T-helper 2 cell treated with Interferon-gamma antibody and Interleukin-4, amounts not matched to agents 5 μg/mL and 100 μg/mL, for 36 hours (primary cell): ENCODE measurements around the gene KNCN.

Experiments
- DNase-seq: peaks from one replicate; pipeline ENCODE4 v3.0.0; 2021; ENCODE audit warnings: low spot score
- H3K27ac Mint-ChIP-seq: one replicate; pipeline ENCODE4 v1.8.0; 2021; ENCODE audit warnings: mild to moderate bottlenecking, mixed read lengths
- H3K27me3 Mint-ChIP-seq: one replicate; pipeline ENCODE4 v1.8.0; 2021; ENCODE audit warnings: low read depth, mixed read lengths
- H3K36me3 Mint-ChIP-seq: one replicate; pipeline ENCODE4 v1.8.0; 2021; ENCODE audit warnings: low read depth, mixed read lengths
- H3K4me1 Mint-ChIP-seq: one replicate; pipeline ENCODE4 v1.8.0; 2021; ENCODE audit warnings: low read depth, mixed read lengths
- H3K4me3 Mint-ChIP-seq: one replicate; pipeline ENCODE4 v1.8.0; 2022; ENCODE audit warnings: mild to moderate bottlenecking, moderate library complexity, mixed read lengths
- H3K9me3 Mint-ChIP-seq: one replicate; pipeline ENCODE4 v1.8.0; 2021; ENCODE audit warnings: mixed read lengths

Gene KNCN

GRCh38 chr1:46520063-46520911, 31.2 kb downstream of the KNCN start:
- no peaks in the 10 kb centered on the region for H3K9me3 Mint-ChIP-seq
- peaks cover 23% of the 10 kb centered on the region for H3K27me3 Mint-ChIP-seq
- no peaks in the 10 kb centered on the region for H3K36me3 Mint-ChIP-seq
- H3K27ac Mint-ChIP-seq, result no peak overlapping the region
- no peak overlapping the region for H3K4me3 Mint-ChIP-seq
- peaks cover 12% of the 10 kb centered on the region for H3K4me1 Mint-ChIP-seq
- no peak for DNase-seq

- Mint-ChIP-seq H3K27ac (no peak overlapping the region), H3K4me3 (no peak overlapping the region), H3K36me3 (no peaks in the 10 kb centered on the region), H3K27me3 (peaks cover 25% of the 10 kb centered on the region), H3K9me3 (no peaks in the 10 kb centered on the region), H3K4me1 (peaks cover 12% of the 10 kb centered on the region)
- no peak for DNase-seq
Measured at GRCh38 chr1:46519209-46519608, 32.2 kb downstream of the KNCN start.

- H3K27me3 Mint-ChIP-seq, result peaks cover 26% of the 10 kb centered on the region
- H3K4me1 Mint-ChIP-seq, result peaks cover 13% of the 10 kb centered on the region
- H3K36me3 Mint-ChIP-seq, result no peaks in the 10 kb centered on the region
- no peak for DNase-seq
- no peak overlapping the region for H3K4me3 Mint-ChIP-seq
- no peak overlapping the region for H3K27ac Mint-ChIP-seq
- no peaks in the 10 kb centered on the region for H3K9me3 Mint-ChIP-seq
Measured at GRCh38 chr1:46517932-46518498, 33.4 kb downstream of the KNCN start.

GRCh38 chr1:46517010-46517600, 34.3 kb downstream of the KNCN start:
- Mint-ChIP-seq H3K27me3 (peaks cover 28% of the 10 kb centered on the region), H3K9me3 (no peaks in the 10 kb centered on the region), H3K4me1 (peaks cover 9% of the 10 kb centered on the region), H3K36me3 (no peaks in the 10 kb centered on the region), H3K27ac (no peak overlapping the region), H3K4me3 (no peak overlapping the region)
- no peak for DNase-seq

- H3K27me3 Mint-ChIP-seq, result peaks cover 28% of the 10 kb centered on the region
- H3K36me3 Mint-ChIP-seq, result no peaks in the 10 kb centered on the region
- peaks cover 3% of the 10 kb centered on the region for H3K4me1 Mint-ChIP-seq
- H3K27ac Mint-ChIP-seq, result no peak overlapping the region
- DNase-seq, result no peak
- no peak overlapping the region for H3K4me3 Mint-ChIP-seq
- no peaks in the 10 kb centered on the region for H3K9me3 Mint-ChIP-seq
Measured at GRCh38 chr1:46516200-46516950, 35.1 kb downstream of the KNCN start.

GRCh38 chr1:46515576-46515975, 35.9 kb downstream of the KNCN start:
- Mint-ChIP-seq H3K27ac (no peak overlapping the region), H3K36me3 (no peaks in the 10 kb centered on the region), H3K9me3 (no peaks in the 10 kb centered on the region), H3K4me1 (peaks cover 2% of the 10 kb centered on the region), H3K27me3 (peaks cover 28% of the 10 kb centered on the region), H3K4me3 (no peak overlapping the region)
- no peak for DNase-seq

- DNase-seq, result no peak
- no peak overlapping the region for H3K4me3 Mint-ChIP-seq
- peaks cover 2% of the 10 kb centered on the region for H3K4me1 Mint-ChIP-seq
- H3K36me3 Mint-ChIP-seq, result no peaks in the 10 kb centered on the region
- peaks cover 27% of the 10 kb centered on the region for H3K27me3 Mint-ChIP-seq
- H3K27ac Mint-ChIP-seq, result no peak overlapping the region
- no peaks in the 10 kb centered on the region for H3K9me3 Mint-ChIP-seq
Measured at GRCh38 chr1:46513536-46513935, 37.9 kb downstream of the KNCN start.

GRCh38 chr1:46512792-46513190, 38.7 kb downstream of the KNCN start:
- Mint-ChIP-seq H3K4me3 (no peak overlapping the region), H3K4me1 (peaks cover 2% of the 10 kb centered on the region), H3K27ac (no peak overlapping the region), H3K27me3 (peaks cover 20% of the 10 kb centered on the region), H3K36me3 (no peaks in the 10 kb centered on the region), H3K9me3 (no peaks in the 10 kb centered on the region)
- DNase-seq, result no peak

GRCh38 chr1:46512135-46512791, 39.2 kb downstream of the KNCN start:
- Mint-ChIP-seq H3K4me3 (no peak overlapping the region), H3K4me1 (peaks cover 2% of the 10 kb centered on the region), H3K36me3 (no peaks in the 10 kb centered on the region), H3K27ac (no peak overlapping the region), H3K9me3 (no peaks in the 10 kb centered on the region), H3K27me3 (peaks cover 16% of the 10 kb centered on the region)
- DNase-seq, result no peak

- peaks cover 2% of the 10 kb centered on the region for H3K4me1 Mint-ChIP-seq
- H3K4me3 Mint-ChIP-seq, result no peak overlapping the region
- no peak for DNase-seq
- no peaks in the 10 kb centered on the region for H3K36me3 Mint-ChIP-seq
- no peaks in the 10 kb centered on the region for H3K9me3 Mint-ChIP-seq
- H3K27me3 Mint-ChIP-seq, result peaks cover 6% of the 10 kb centered on the region
- no peak overlapping the region for H3K27ac Mint-ChIP-seq
Measured at GRCh38 chr1:46510998-46511365, 40.5 kb downstream of the KNCN start.

- H3K27ac Mint-ChIP-seq, result no peak overlapping the region
- no peak for DNase-seq
- H3K9me3 Mint-ChIP-seq, result no peaks in the 10 kb centered on the region
- H3K36me3 Mint-ChIP-seq, result no peaks in the 10 kb centered on the region
- peaks cover 5% of the 10 kb centered on the region for H3K27me3 Mint-ChIP-seq
- H3K4me1 Mint-ChIP-seq, result peaks cover 2% of the 10 kb centered on the region
- no peak overlapping the region for H3K4me3 Mint-ChIP-seq
Measured at GRCh38 chr1:46510341-46510997, 41.0 kb downstream of the KNCN start.

- no peaks in the 10 kb centered on the region for H3K36me3 Mint-ChIP-seq
- H3K9me3 Mint-ChIP-seq, result no peaks in the 10 kb centered on the region
- no peak overlapping the region for H3K27ac Mint-ChIP-seq
- no peak for DNase-seq
- H3K4me1 Mint-ChIP-seq, result peaks cover 2% of the 10 kb centered on the region
- H3K4me3 Mint-ChIP-seq, result no peak overlapping the region
- H3K27me3 Mint-ChIP-seq, result peaks cover 5% of the 10 kb centered on the region
Measured at GRCh38 chr1:46508757-46509156, 42.7 kb downstream of the KNCN start.

GRCh38 chr1:46506470-46507219, 44.8 kb downstream of the KNCN start:
- peaks cover 19% of the 10 kb centered on the region for H3K27me3 Mint-ChIP-seq
- no peak overlapping the region for H3K27ac Mint-ChIP-seq
- no peak for DNase-seq
- H3K36me3 Mint-ChIP-seq, result no peaks in the 10 kb centered on the region
- no peaks in the 10 kb centered on the region for H3K4me1 Mint-ChIP-seq
- H3K9me3 Mint-ChIP-seq, result no peaks in the 10 kb centered on the region
- H3K4me3 Mint-ChIP-seq, result no peak overlapping the region
